Measurements from ENCODE around the gene SMIM35. TPM values are rescaled to one million over a fixed set of nuclear protein-coding genes. Genes with fewer than 3 reads are reported as not detected.
A peak's percentile ranks its signal among the peaks of the same experiment; 100 is the strongest.

SMIM35 gene
- total and polyA plus RNA-seq, 7 donors, result 0.09 TPM; not detected in 6

DNA sequence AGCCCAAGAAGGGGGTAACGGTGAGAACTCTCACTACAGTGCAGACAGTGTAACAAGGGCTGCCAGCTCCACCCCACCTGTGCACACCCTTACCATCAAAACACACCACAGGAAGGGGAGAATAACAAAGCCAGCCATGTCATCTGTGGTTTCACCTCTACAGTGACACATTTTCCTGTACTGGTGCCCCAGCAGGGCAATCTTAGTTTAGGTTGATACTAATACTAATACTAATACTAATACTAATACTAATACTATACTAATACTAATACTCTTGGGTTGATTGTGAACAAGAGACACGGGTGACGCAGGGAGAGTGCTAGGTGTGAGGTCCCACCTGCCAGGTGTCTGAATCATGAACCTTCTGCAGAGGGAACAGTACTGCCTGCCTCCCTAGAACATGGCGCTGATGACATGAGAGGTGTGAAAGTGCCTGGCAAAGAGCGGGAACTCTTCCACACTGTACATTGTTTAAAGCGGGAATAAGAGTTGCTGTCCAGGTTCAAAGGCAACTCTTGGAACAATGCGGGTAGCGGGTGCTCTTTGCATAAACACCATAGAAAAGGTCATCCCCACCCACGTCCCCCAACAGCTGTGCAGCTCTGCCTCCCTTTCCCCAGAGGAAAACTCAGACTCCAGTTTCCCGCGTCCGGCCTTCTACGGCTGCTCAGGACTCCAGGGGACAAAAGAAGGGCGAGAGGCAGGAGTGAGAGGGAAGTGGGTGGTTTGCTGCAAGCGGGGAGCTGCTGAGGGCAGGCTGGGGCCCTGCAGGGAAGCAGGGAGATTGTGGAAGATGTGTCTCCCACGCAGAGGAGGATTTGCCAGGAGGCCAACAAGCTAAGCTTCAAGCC is 34.9 kb downstream of the SMIM35 start:
- H3K4me3 ChIP-seq, result no peak overlapping the region
- DNase-seq (peak in 1 of 2 donors; percentile 38), ATAC-seq (no peak)
- no peaks in the 10 kb centered on the region for H3K36me3 ChIP-seq (ENCODE audit: insufficient read depth in 1 of 2, low read depth in 1 of 2)
- no peaks in the 10 kb centered on the region for H3K4me1 ChIP-seq
- no peak for TF ChIP-seq CTCF (IDR thresholded peaks at IDR 0.05)
- H3K27me3 ChIP-seq (ENCODE audit: insufficient read depth in 3 of 3, low read length in 2 of 3), result no peaks in the 10 kb centered on the region
- no peaks in the 10 kb centered on the region for H3K9me3 ChIP-seq
- WGBS, 3 donors, result 70 to 81% (median 80%) methylated on average over 16 of the region's 16 CpGs
- intact Hi-C loops (cut with DNase I), result loop anchor here (2.0 to 5.0 kb wide), 5 partner anchors 105 to 625 kb away; no protein-coding TSS in a partner anchor
- no peak overlapping the region for H3K27ac ChIP-seq

DNA sequence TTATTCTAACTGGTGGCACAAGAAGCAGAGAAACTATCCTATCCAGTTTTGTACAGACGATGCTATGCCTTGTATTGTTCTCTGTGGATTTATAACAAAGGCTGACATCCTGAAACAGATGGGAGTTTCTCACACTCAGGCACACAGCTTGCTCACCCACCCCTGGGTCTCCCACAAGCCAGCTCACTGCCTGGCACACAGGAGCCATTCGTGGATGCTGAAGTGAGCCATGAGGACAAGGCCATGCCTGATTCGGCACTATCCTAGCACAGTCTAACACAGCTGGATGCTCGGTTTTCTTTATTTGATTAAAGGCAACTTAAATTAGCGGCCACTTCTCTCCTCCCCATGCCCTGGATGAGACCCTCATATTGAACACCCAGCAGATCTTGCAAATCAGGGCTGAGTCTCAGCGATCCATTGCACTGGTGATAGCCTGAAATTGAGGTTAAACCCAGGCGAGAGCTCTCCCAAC is 35.6 kb downstream of the SMIM35 start:
- intact Hi-C loops (cut with DNase I), result loop anchor here (2.0 to 5.0 kb wide), 4 partner anchors 104 to 624 kb away; no protein-coding TSS in a partner anchor
- no peak overlapping the region for H3K27ac ChIP-seq
- H3K9me3 ChIP-seq, result no peaks in the 10 kb centered on the region
- no peaks in the 10 kb centered on the region for H3K4me1 ChIP-seq
- TF ChIP-seq CTCF (IDR thresholded peaks at IDR 0.05), result no peak
- DNase-seq, result no peak
- H3K4me3 ChIP-seq, result no peak overlapping the region
- no peaks in the 10 kb centered on the region for H3K27me3 ChIP-seq (ENCODE audit: insufficient read depth in 3 of 3, low read length in 2 of 3)
- ATAC-seq, result no peak
- 71 to 81% (median 78%) methylated on average over 7 of the region's 7 CpGs for WGBS, 3 donors
- H3K36me3 ChIP-seq (ENCODE audit: insufficient read depth in 1 of 2, low read depth in 1 of 2), result no peaks in the 10 kb centered on the region

- H3K36me3 ChIP-seq (ENCODE audit: insufficient read depth in 1 of 2, low read depth in 1 of 2), result no peaks in the 10 kb centered on the region
- H3K9me3 ChIP-seq, result no peaks in the 10 kb centered on the region
- no peak for TF ChIP-seq CTCF (IDR thresholded peaks at IDR 0.05)
- 86 to 89% (median 87%) methylated on average over 7 of the region's 7 CpGs for WGBS, 3 donors
- no peaks in the 10 kb centered on the region for H3K4me1 ChIP-seq
- H3K4me3 ChIP-seq, result no peak overlapping the region
- ATAC-seq (no peak), DNase-seq (no peak)
- no peaks in the 10 kb centered on the region for H3K27me3 ChIP-seq (ENCODE audit: insufficient read depth in 3 of 3, low read length in 2 of 3)
- intact Hi-C loops (cut with DNase I), result loop anchor here (2.0 to 5.0 kb wide), 4 partner anchors 103 to 624 kb away; no protein-coding TSS in a partner anchor
- H3K27ac ChIP-seq, result no peak overlapping the region
Measured at GRCh38 chr11:118050208-118050891, 36.4 kb downstream of the SMIM35 start.

DNA sequence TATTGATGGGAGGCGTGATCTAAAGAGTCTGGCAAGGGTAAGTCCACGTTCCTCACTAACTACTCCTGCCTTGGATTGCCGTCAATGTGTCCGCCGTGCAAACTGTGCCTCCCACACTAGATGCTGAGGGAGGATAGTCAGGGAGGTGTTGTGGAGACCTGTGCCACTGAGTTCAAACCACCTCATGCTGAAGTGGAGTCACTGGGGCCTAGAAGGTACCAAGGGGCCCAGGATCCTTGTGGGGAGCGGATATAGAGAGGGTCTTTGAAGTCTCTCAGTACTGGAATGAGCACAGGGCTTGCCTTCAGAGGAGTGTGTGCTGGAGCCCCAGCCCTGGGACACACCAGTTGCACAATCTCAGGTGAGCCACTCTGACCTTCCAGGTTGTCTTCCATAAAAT is 37.0 kb downstream of the SMIM35 start:
- no peaks in the 10 kb centered on the region for H3K27me3 ChIP-seq (ENCODE audit: insufficient read depth in 3 of 3, low read length in 2 of 3)
- DNase-seq, result no peak
- no peak overlapping the region for H3K27ac ChIP-seq

More for the DNA sequence above, 37.0 kb downstream of the SMIM35 start:
- no peak for ATAC-seq
- 92 to 95% (median 93%) methylated on average over 6 of the region's 6 CpGs for WGBS, 3 donors
- intact Hi-C loops (cut with DNase I), result loop anchor here (2.0 to 5.0 kb wide), 4 partner anchors 102 to 623 kb away; no protein-coding TSS in a partner anchor
- no peaks in the 10 kb centered on the region for H3K4me1 ChIP-seq
- no peak overlapping the region for H3K4me3 ChIP-seq
- no peak for TF ChIP-seq CTCF (IDR thresholded peaks at IDR 0.05)
- no peaks in the 10 kb centered on the region for H3K36me3 ChIP-seq (ENCODE audit: insufficient read depth in 1 of 2, low read depth in 1 of 2)
- no peaks in the 10 kb centered on the region for H3K9me3 ChIP-seq

Data from psoas muscle (tissue), 8 donors.